ENCODE results near the gene HSPA1A.

The HSPA1A gene

DNA sequence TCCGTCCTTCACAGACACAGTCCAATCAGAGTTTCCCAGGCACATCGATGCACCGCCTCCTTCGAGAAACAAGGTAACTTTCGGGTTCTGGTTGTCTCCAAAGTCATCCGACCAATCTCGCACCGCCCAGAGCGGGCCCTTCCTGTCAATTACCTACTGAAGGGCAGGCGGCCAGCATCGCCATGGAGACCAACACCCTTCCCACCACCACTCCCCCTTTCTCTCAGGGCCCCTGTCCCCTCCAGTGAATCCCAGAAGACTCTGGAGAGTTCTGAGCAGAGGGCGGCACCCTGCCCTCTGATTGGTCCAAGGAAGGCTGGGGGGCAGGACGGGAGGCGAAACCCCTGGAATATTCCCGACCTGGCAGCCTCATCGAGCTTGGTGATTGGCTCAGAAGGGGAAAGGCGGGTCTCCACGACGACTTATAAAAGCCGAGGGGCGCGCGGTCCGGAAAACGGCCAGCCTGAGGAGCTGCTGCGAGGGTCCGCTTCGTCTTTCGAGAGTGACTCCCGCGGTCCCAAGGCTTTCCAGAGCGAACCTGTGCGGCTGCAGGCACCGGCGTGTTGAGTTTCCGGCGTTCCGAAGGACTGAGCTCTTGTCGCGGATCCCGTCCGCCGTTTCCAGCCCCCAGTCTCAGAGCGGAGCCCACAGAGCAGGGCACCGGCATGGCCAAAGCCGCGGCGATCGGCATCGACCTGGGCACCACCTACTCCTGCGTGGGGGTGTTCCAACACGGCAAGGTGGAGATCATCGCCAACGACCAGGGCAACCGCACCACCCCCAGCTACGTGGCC lies 12.1 kb downstream of the HSPA1A start, which contains the start of gene HSPA1B:
Gene HSPA1B, plus strand, starts transcription at position 453 of the 794 bp plus-strand sequence. Its CDS starts 213 bp downstream, at position 666.
- TF ChIP-seq, protein P1, sequence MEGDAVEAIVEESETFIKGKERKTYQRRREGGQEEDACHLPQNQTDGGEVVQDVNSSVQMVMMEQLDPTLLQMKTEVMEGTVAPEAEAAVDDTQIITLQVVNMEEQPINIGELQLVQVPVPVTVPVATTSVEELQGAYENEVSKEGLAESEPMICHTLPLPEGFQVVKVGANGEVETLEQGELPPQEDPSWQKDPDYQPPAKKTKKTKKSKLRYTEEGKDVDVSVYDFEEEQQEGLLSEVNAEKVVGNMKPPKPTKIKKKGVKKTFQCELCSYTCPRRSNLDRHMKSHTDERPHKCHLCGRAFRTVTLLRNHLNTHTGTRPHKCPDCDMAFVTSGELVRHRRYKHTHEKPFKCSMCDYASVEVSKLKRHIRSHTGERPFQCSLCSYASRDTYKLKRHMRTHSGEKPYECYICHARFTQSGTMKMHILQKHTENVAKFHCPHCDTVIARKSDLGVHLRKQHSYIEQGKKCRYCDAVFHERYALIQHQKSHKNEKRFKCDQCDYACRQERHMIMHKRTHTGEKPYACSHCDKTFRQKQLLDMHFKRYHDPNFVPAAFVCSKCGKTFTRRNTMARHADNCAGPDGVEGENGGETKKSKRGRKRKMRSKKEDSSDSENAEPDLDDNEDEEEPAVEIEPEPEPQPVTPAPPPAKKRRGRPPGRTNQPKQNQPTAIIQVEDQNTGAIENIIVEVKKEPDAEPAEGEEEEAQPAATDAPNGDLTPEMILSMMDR (IDR thresholded peaks at IDR 0.05), result no peak

DNA sequence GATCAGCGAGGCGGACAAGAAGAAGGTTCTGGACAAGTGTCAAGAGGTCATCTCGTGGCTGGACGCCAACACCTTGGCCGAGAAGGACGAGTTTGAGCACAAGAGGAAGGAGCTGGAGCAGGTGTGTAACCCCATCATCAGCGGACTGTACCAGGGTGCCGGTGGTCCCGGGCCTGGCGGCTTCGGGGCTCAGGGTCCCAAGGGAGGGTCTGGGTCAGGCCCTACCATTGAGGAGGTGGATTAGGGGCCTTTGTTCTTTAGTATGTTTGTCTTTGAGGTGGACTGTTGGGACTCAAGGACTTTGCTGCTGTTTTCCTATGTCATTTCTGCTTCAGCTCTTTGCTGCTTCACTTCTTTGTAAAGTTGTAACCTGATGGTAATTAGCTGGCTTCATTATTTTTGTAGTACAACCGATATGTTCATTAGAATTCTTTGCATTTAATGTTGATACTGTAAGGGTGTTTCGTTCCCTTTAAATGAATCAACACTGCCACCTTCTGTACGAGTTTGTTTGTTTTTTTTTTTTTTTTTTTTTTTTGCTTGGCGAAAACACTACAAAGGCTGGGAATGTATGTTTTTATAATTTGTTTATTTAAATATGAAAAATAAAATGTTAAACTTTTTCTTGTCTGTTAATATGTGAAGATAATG lies 14.4 kb downstream of the HSPA1A start:
- TF ChIP-seq, protein P1 (IDR thresholded peaks at IDR 0.05), result peak; percentile 38; the same call in 1 of the 2 replicates

DNA sequence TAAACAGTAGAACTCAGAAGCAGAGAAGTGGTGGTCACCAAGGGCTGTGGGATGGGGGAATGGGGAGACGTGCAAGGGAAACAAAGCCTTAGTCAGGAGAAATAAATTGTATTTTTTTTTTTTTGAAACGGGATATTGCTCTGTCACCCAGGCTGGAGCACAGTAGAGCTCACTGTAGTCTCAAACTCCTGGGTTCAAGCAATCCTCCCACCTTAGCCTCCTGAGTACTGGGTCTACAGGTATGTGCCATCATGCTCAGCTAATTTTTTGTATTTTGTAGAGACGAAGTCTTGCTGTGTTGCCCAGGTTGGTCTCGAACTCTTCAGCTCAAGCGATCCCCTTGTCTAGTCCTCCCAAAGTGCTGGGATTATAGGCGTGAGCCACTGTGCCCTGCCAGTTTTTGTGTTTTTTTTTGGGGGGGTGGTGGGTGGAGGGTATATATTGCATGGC lies 15.6 kb downstream of the HSPA1A start:
- TF ChIP-seq, protein P1 (IDR thresholded peaks at IDR 0.05), result no peak

DNA sequence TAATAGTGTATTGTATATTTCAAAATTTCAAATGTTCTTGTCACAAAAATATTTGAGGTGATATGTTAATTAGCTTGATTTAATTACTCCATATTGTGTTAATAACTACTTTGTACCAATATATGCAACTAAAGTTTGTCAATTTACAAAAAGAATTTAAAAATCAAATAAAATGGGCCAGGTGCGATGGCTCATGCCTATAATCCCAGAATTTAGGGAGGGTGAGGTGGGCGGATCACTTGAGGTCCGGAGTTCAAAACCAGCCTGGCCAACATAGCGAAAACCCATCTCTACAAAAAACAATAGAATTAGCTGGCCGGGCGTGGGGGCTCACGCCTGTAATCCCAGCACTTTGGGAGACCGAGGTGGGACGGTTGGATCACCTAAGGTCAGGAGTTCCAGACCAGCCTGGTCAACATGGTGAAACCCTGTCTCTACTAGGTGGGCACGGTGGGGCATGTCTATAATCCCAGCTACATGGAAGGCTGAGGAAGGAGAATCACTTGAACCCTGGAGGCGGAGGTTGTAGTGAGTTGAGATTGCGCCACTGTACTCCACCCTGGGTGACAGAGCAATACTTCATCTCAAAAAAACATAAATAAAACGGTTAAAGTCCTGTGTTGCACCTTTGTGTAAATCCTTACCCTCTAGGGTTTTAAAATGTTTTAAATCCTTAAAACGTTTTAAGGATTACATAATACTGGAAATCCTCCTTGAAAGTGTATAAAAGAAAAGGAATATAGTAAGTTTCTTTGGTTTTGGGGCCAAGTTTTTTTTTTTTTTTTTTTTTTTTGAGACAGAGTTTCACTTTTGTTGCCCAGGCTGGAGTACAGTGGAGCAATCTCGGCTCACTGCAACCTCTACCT lies 16.2 kb downstream of the HSPA1A start:
- TF ChIP-seq, protein P1 (IDR thresholded peaks at IDR 0.05), result no peak

DNA sequence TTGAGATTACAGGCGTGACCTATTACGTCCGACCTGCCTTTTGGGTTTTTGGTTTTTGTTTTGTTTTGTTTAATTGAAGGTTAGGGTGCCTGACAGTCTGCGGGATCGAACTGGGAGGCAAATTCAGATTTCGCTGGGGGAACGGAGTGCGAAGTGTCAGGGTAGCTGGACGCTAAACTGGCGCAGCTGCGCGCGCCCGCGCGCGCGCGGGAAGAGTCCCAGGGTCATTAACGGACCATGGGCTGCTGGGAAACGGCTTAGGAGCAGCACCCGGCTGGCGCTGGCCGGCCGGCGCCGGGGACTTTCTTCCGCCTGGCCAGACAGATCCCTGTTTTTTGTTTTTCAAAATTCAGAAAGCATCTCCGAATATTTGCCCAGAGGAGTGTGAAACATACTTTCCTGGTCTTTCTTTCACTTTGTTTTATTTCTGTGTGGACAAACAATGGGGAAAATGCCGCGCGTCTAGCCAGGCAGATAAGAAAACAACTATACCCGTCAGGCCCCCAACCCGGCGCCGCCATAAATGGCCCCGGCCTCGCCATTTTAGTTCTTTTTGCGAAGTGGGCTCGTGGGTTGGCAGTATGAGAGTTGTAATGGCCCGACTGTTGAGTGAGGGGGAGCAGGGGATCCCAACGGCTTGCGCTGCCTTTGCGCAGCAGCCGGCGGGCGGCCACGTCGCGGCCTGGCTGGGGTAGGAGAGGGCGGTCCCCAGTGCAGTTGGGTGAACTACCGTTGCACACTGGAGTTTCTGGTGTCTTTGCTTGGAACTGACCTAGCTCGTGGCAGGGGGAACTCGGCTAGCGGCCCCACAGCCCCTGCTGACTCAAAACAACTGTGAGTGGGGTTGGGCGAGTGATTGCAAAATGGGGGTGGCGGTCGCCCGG lies 19.3 kb downstream of the HSPA1A start:
- TF ChIP-seq, protein P1 (IDR thresholded peaks at IDR 0.05), result no peak

DNA sequence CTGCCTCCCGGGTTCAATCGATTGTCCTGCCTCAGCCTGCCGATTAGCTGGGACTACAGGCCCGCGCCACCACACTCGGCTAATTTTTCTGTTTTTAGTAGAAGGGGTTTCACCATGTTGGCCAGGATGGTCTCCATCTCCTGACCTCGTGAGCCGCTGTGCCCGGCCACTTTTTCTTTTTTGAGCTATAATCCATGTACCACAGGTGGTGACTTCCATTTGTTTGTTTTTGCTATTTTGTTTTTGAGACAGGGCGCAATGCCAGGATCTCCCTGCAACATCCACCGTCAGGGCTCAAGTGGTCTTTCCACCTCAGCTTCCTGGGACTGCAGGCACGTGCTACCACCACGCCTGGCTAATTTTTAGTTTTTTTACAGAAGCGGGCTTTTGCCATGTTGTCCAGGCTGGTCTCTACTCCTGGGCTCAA lies 20.7 kb downstream of the HSPA1A start:
- TF ChIP-seq, protein P1 (IDR thresholded peaks at IDR 0.05), result no peak
